ENCODE measurements around the gene AZI2.

Gene AZI2

GRCh38 chr3:28335246-28335645, 13.4 kb downstream of the AZI2 start:
- no peak overlapping the region for H3K27ac ChIP-seq (ENCODE audit: low read depth, low read length)
- H3K36me3 ChIP-seq (ENCODE audit: control insufficient read depth, insufficient read depth, low read length) = peaks cover 71% of the 10 kb centered on the region

GRCh38 chr3:28334552-28334951, 14.1 kb downstream of the AZI2 start:
- Histone ChIP-seq H3K4me1 (ENCODE audit: control insufficient read depth, insufficient read depth, low read length) (no peaks in the 10 kb centered on the region), H3K9ac (ENCODE audit: low read depth, low read length) (no peak overlapping the region), H3K4me3 (ENCODE audit: low read depth, low read length) (no peak overlapping the region), H3K27me3 (ENCODE audit: control insufficient read depth, insufficient read depth, low read length) (no peaks in the 10 kb centered on the region), H3K36me3 (ENCODE audit: control insufficient read depth, insufficient read depth, low read length) (peaks cover 64% of the 10 kb centered on the region), H3K9me3 (ENCODE audit: control insufficient read depth, insufficient read depth, low read length) (no peaks in the 10 kb centered on the region), H3K27ac (ENCODE audit: low read depth, low read length) (no peak overlapping the region)

More at GRCh38 chr3:28335246-28335645, 13.4 kb downstream of the AZI2 start:
- no peak overlapping the region for H3K4me3 ChIP-seq (ENCODE audit: low read depth, low read length)
- no peaks in the 10 kb centered on the region for H3K9me3 ChIP-seq (ENCODE audit: control insufficient read depth, insufficient read depth, low read length)
- no peaks in the 10 kb centered on the region for H3K4me1 ChIP-seq (ENCODE audit: control insufficient read depth, insufficient read depth, low read length)
- no peak overlapping the region for H3K9ac ChIP-seq (ENCODE audit: low read depth, low read length)
- no peaks in the 10 kb centered on the region for H3K27me3 ChIP-seq (ENCODE audit: control insufficient read depth, insufficient read depth, low read length)

GRCh38 chr3:28328188-28329151, 20.2 kb downstream of the AZI2 start:
- Histone ChIP-seq H3K9ac (ENCODE audit: low read depth, low read length) (no peak overlapping the region), H3K4me1 (ENCODE audit: control insufficient read depth, insufficient read depth, low read length) (no peaks in the 10 kb centered on the region), H3K27me3 (ENCODE audit: control insufficient read depth, insufficient read depth, low read length) (no peaks in the 10 kb centered on the region), H3K9me3 (ENCODE audit: control insufficient read depth, insufficient read depth, low read length) (no peaks in the 10 kb centered on the region), H3K27ac (ENCODE audit: low read depth, low read length) (no peak overlapping the region), H3K36me3 (ENCODE audit: control insufficient read depth, insufficient read depth, low read length) (peaks cover 41% of the 10 kb centered on the region), H3K4me3 (ENCODE audit: low read depth, low read length) (no peak overlapping the region)

- Histone ChIP-seq H3K4me3 (ENCODE audit: low read depth, low read length) (no peak overlapping the region), H3K27ac (ENCODE audit: low read depth, low read length) (no peak overlapping the region)
Observed at GRCh38 chr3:28326458-28326926, 22.1 kb downstream of the AZI2 start.

GRCh38 chr3:28322464-28322863, 26.2 kb downstream of the AZI2 start:
- Histone ChIP-seq H3K4me1 (ENCODE audit: control insufficient read depth, insufficient read depth, low read length) (0 out of 2 replicates have a peak, but pooled peaks cover 3% of the 10 kb centered on the region), H3K27ac (ENCODE audit: low read depth, low read length) (no peak overlapping the region), H3K27me3 (ENCODE audit: control insufficient read depth, insufficient read depth, low read length) (no peaks in the 10 kb centered on the region), H3K9ac (ENCODE audit: low read depth, low read length) (no peak overlapping the region), H3K36me3 (ENCODE audit: control insufficient read depth, insufficient read depth, low read length) (peaks cover 41% of the 10 kb centered on the region), H3K4me3 (ENCODE audit: low read depth, low read length) (no peak overlapping the region), H3K9me3 (ENCODE audit: control insufficient read depth, insufficient read depth, low read length) (no peaks in the 10 kb centered on the region)

More at GRCh38 chr3:28326458-28326926, 22.1 kb downstream of the AZI2 start:
- Histone ChIP-seq H3K36me3 (ENCODE audit: control insufficient read depth, insufficient read depth, low read length) (peaks cover 38% of the 10 kb centered on the region), H3K9me3 (ENCODE audit: control insufficient read depth, insufficient read depth, low read length) (no peaks in the 10 kb centered on the region), H3K9ac (ENCODE audit: low read depth, low read length) (no peak overlapping the region), H3K27me3 (ENCODE audit: control insufficient read depth, insufficient read depth, low read length) (no peaks in the 10 kb centered on the region), H3K4me1 (ENCODE audit: control insufficient read depth, insufficient read depth, low read length) (no peaks in the 10 kb centered on the region)

- no peaks in the 10 kb centered on the region for H3K9me3 ChIP-seq (ENCODE audit: control insufficient read depth, insufficient read depth, low read length)
- H3K27ac ChIP-seq (ENCODE audit: low read depth, low read length) = no peak overlapping the region
- H3K4me3 ChIP-seq (ENCODE audit: low read depth, low read length) = no peak overlapping the region
- 0 out of 2 replicates have a peak, but pooled peaks cover 3% of the 10 kb centered on the region for H3K4me1 ChIP-seq (ENCODE audit: control insufficient read depth, insufficient read depth, low read length)
- peaks cover 36% of the 10 kb centered on the region for H3K36me3 ChIP-seq (ENCODE audit: control insufficient read depth, insufficient read depth, low read length)
- H3K9ac ChIP-seq (ENCODE audit: low read depth, low read length) = no peak overlapping the region
- no peaks in the 10 kb centered on the region for H3K27me3 ChIP-seq (ENCODE audit: control insufficient read depth, insufficient read depth, low read length)
Observed at GRCh38 chr3:28320981-28321380, 27.6 kb downstream of the AZI2 start.

GRCh38 chr3:28317438-28318022, 31.1 kb downstream of the AZI2 start:
- no peak overlapping the region for H3K9ac ChIP-seq (ENCODE audit: low read depth, low read length)
- 0 out of 2 replicates have a peak, but pooled peaks cover 3% of the 10 kb centered on the region for H3K4me1 ChIP-seq (ENCODE audit: control insufficient read depth, insufficient read depth, low read length)
- H3K4me3 ChIP-seq (ENCODE audit: low read depth, low read length) = no peak overlapping the region
- no peaks in the 10 kb centered on the region for H3K9me3 ChIP-seq (ENCODE audit: control insufficient read depth, insufficient read depth, low read length)
- H3K27ac ChIP-seq (ENCODE audit: low read depth, low read length) = no peak overlapping the region
- peaks cover 12% of the 10 kb centered on the region for H3K36me3 ChIP-seq (ENCODE audit: control insufficient read depth, insufficient read depth, low read length)
- no peaks in the 10 kb centered on the region for H3K27me3 ChIP-seq (ENCODE audit: control insufficient read depth, insufficient read depth, low read length)

- H3K4me1 ChIP-seq (ENCODE audit: control insufficient read depth, insufficient read depth, low read length) = 0 out of 2 replicates have a peak, but pooled peaks cover 3% of the 10 kb centered on the region
- no peak overlapping the region for H3K27ac ChIP-seq (ENCODE audit: low read depth, low read length)
- no peaks in the 10 kb centered on the region for H3K27me3 ChIP-seq (ENCODE audit: control insufficient read depth, insufficient read depth, low read length)
- H3K9ac ChIP-seq (ENCODE audit: low read depth, low read length) = no peak overlapping the region
- H3K9me3 ChIP-seq (ENCODE audit: control insufficient read depth, insufficient read depth, low read length) = no peaks in the 10 kb centered on the region
- no peak overlapping the region for H3K4me3 ChIP-seq (ENCODE audit: low read depth, low read length)
- peaks cover 9% of the 10 kb centered on the region for H3K36me3 ChIP-seq (ENCODE audit: control insufficient read depth, insufficient read depth, low read length)
Observed at GRCh38 chr3:28316226-28316625, 32.4 kb downstream of the AZI2 start.

GRCh38 chr3:28315711-28316110, 32.9 kb downstream of the AZI2 start:
- H3K9me3 ChIP-seq (ENCODE audit: control insufficient read depth, insufficient read depth, low read length) = no peaks in the 10 kb centered on the region
- no peaks in the 10 kb centered on the region for H3K4me1 ChIP-seq (ENCODE audit: control insufficient read depth, insufficient read depth, low read length)
- H3K4me3 ChIP-seq (ENCODE audit: low read depth, low read length) = no peak overlapping the region
- peaks cover 9% of the 10 kb centered on the region for H3K36me3 ChIP-seq (ENCODE audit: control insufficient read depth, insufficient read depth, low read length)
- H3K27me3 ChIP-seq (ENCODE audit: control insufficient read depth, insufficient read depth, low read length) = no peaks in the 10 kb centered on the region
- H3K27ac ChIP-seq (ENCODE audit: low read depth, low read length) = no peak overlapping the region
- H3K9ac ChIP-seq (ENCODE audit: low read depth, low read length) = no peak overlapping the region

- no peak overlapping the region for H3K9ac ChIP-seq (ENCODE audit: low read depth, low read length)
- H3K9me3 ChIP-seq (ENCODE audit: control insufficient read depth, insufficient read depth, low read length) = no peaks in the 10 kb centered on the region
- H3K27me3 ChIP-seq (ENCODE audit: control insufficient read depth, insufficient read depth, low read length) = no peaks in the 10 kb centered on the region
- no peak overlapping the region for H3K27ac ChIP-seq (ENCODE audit: low read depth, low read length)
- no peak overlapping the region for H3K4me3 ChIP-seq (ENCODE audit: low read depth, low read length)
- H3K36me3 ChIP-seq (ENCODE audit: control insufficient read depth, insufficient read depth, low read length) = no peaks in the 10 kb centered on the region
- H3K4me1 ChIP-seq (ENCODE audit: control insufficient read depth, insufficient read depth, low read length) = peaks cover 8% of the 10 kb centered on the region; the same call in 1 of the 2 replicates
Observed at GRCh38 chr3:28308196-28308595, 40.4 kb downstream of the AZI2 start.

- Histone ChIP-seq H3K27me3 (ENCODE audit: control insufficient read depth, insufficient read depth, low read length) (no peaks in the 10 kb centered on the region), H3K9me3 (ENCODE audit: control insufficient read depth, insufficient read depth, low read length) (no peaks in the 10 kb centered on the region), H3K9ac (ENCODE audit: low read depth, low read length) (no peak overlapping the region), H3K4me3 (ENCODE audit: low read depth, low read length) (no peak overlapping the region), H3K27ac (ENCODE audit: low read depth, low read length) (no peak overlapping the region), H3K36me3 (ENCODE audit: control insufficient read depth, insufficient read depth, low read length) (no peaks in the 10 kb centered on the region; the same call in 1 of the 2 replicates), H3K4me1 (ENCODE audit: control insufficient read depth, insufficient read depth, low read length) (no peaks in the 10 kb centered on the region)
Observed at GRCh38 chr3:28301688-28302087, 46.9 kb downstream of the AZI2 start.

Data from HUES48 (cell line).